ENCODE results near the gene SLC16A13. TPM values are rescaled to one million over a fixed set of nuclear protein-coding genes. Genes with fewer than 3 reads are reported as not detected.

SLC16A13 gene
- total RNA-seq, 1 experiment from 2014 or later: 11.7 TPM

GRCh38 chr17:7016886-7017826, 18.7 kb upstream of the SLC16A13 start:
- no peak for DNase-seq (ENCODE audit: low spot score)

DNA sequence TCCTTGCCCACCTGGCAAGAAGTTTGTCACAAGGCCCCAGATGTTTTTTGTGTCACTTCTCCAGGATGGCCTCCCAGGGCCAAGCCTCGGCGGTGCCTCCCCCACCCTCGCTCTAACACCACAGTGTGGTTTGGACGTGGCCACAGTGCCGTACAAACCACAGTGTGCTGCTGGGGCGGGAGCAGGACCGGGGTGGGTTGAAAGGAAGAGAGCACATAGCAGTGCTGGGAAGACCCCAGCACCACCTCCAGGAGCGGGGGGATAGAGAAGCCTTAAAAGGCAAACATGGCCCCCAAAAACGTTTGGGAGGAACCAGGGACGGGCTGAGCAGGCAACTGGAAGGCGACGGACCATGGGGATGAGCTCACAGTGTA, 18.0 kb upstream of the SLC16A13 start:
- TF ChIP-seq CTCF (conservative IDR thresholded peaks at IDR 0.05; ENCODE audit: low read depth, low read length) (no peak), EZH2 (IDR thresholded peaks at IDR 0.05; ENCODE audit: borderline replicate concordance, low read depth, low read length, poor library complexity, severe bottlenecking) (no peak)
- no peak overlapping the region for H3K4me3 ChIP-seq (ENCODE audit: low read depth, low read length, poor library complexity, severe bottlenecking)
- POLR2A ChIA-PET (ENCODE audit: low non-redundant PET): no interaction called here
- no peak overlapping the region for H3K27ac ChIP-seq (ENCODE audit: low read depth, low read length, poor library complexity, severe bottlenecking)
- CTCF ChIA-PET: no interaction called here
- H3K27me3 ChIP-seq (replicated peaks; ENCODE audit: insufficient read depth, low read depth, low read length, poor library complexity): no peaks in the 10 kb centered on the region
- H3K4me1 ChIP-seq (ENCODE audit: insufficient read depth, low read length, poor library complexity, severe bottlenecking): peaks cover 24% of the 10 kb centered on the region
- intact Hi-C loops (cut with micrococcal nuclease; ENCODE audit: unreplicated experiment): no loop called here
- BruUV-seq (replicated peaks): no TSS peak
- H3K36me3 ChIP-seq (ENCODE audit: insufficient read depth, low read length, poor library complexity, severe bottlenecking): no peaks in the 10 kb centered on the region
- DNase-seq (ENCODE audit: low spot score): no peak
- H3K9me3 ChIP-seq (ENCODE audit: low read depth, low read length, poor library complexity, severe bottlenecking): no peaks in the 10 kb centered on the region

More at GRCh38 chr17:7016886-7017826, 18.7 kb upstream of the SLC16A13 start:
- H3K27me3 ChIP-seq (replicated peaks; ENCODE audit: insufficient read depth, low read depth, low read length, poor library complexity): no peaks in the 10 kb centered on the region
- no peaks in the 10 kb centered on the region for H3K9me3 ChIP-seq (ENCODE audit: low read depth, low read length, poor library complexity, severe bottlenecking)
- H3K4me3 ChIP-seq (ENCODE audit: low read depth, low read length, poor library complexity, severe bottlenecking): no peak overlapping the region
- no TSS peak for BruUV-seq (replicated peaks)
- ChIA-PET POLR2A (ENCODE audit: low non-redundant PET) (no interaction called here), CTCF (interaction anchor here (0.6 kb wide), 1 partner anchor 15 kb away, joined by 3 read pairs; no protein-coding TSS in a partner anchor)
- peaks cover 24% of the 10 kb centered on the region for H3K4me1 ChIP-seq (ENCODE audit: insufficient read depth, low read length, poor library complexity, severe bottlenecking)
- TF ChIP-seq EZH2 (IDR thresholded peaks at IDR 0.05; ENCODE audit: borderline replicate concordance, low read depth, low read length, poor library complexity, severe bottlenecking) (no peak), CTCF (conservative IDR thresholded peaks at IDR 0.05; ENCODE audit: low read depth, low read length) (no peak)
- intact Hi-C loops (cut with micrococcal nuclease; ENCODE audit: unreplicated experiment): no loop called here
- H3K27ac ChIP-seq (ENCODE audit: low read depth, low read length, poor library complexity, severe bottlenecking): no peak overlapping the region
- no peaks in the 10 kb centered on the region for H3K36me3 ChIP-seq (ENCODE audit: insufficient read depth, low read length, poor library complexity, severe bottlenecking)

DNA sequence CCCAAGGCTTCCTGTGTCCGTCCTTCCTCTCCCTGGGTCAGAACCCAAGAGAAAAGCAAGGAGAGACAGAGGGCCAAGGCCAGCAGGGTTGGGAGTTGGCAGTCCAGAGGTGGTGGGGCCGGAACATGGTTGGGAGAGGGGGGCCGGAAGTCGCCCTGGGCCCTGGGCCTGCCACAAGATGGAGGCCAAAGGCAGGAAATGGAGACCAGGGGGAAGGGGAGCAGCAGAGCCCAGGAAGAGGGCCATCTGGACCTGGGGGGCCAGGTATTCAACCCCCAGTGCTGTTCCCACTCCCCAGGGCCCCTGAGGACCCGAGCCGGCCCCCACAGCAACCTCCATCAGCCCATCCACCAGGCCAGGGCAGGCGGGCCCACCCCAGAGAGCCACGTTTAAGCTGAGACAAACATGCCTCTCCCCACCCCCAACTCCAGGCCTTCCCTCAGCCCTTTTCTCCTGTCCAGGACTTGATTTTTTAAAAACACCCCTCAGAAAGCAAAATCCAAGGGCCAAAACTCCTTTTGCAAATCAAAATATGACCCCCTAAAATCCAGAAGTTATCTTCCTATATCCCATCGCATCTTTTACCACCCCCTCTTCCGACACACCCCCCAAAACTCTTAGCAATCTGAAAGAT, 17.4 kb upstream of the SLC16A13 start:
- DNase-seq (ENCODE audit: low spot score): no peak
- ChIA-PET CTCF (no interaction called here), POLR2A (ENCODE audit: low non-redundant PET) (no interaction called here)
- TF ChIP-seq CTCF (conservative IDR thresholded peaks at IDR 0.05; ENCODE audit: low read depth, low read length) (no peak), EZH2 (IDR thresholded peaks at IDR 0.05; ENCODE audit: borderline replicate concordance, low read depth, low read length, poor library complexity, severe bottlenecking) (no peak)
- H3K4me3 ChIP-seq (ENCODE audit: low read depth, low read length, poor library complexity, severe bottlenecking): no peak overlapping the region
- H3K9me3 ChIP-seq (ENCODE audit: low read depth, low read length, poor library complexity, severe bottlenecking): no peaks in the 10 kb centered on the region
- no TSS peak for BruUV-seq (replicated peaks)
- no peaks in the 10 kb centered on the region for H3K27me3 ChIP-seq (replicated peaks; ENCODE audit: insufficient read depth, low read depth, low read length, poor library complexity)
- no peak overlapping the region for H3K27ac ChIP-seq (ENCODE audit: low read depth, low read length, poor library complexity, severe bottlenecking)
- intact Hi-C loops (cut with micrococcal nuclease; ENCODE audit: unreplicated experiment): no loop called here
- H3K36me3 ChIP-seq (ENCODE audit: insufficient read depth, low read length, poor library complexity, severe bottlenecking): no peaks in the 10 kb centered on the region
- H3K4me1 ChIP-seq (ENCODE audit: insufficient read depth, low read length, poor library complexity, severe bottlenecking): peaks cover 22% of the 10 kb centered on the region
